K562 (cell line): ENCODE results near the gene HPSE2. TPM values are rescaled to one million over a fixed set of nuclear protein-coding genes. Genes with fewer than 3 reads are reported as not detected.

Experiments used
- ATAC-seq: fragments of 200-7000 bp; cut with Tn5 transposase; 3 replicates; pipeline ENCODE4 v1.9.1; 2020; ENCODE audit warnings: moderate library complexity
- BruUV-seq: library from RNA; stranded (reverse); fragments of 400-500 nt; replicated peaks from 2 replicates; lab custom pipeline; 2021; lab: Mats Ljungman, UMichigan
- CTCF ChIA-PET: fragments of 300-600 bp; formaldehyde crosslinking; extraction: SDS; loops from one replicate; lab custom pipeline; 2021; ENCODE audit warnings: low intra/inter-chr PET ratio; lab: Yijun Ruan, JAX
- POLR2A ChIA-PET: fragments of 300-600, 350-650 bp; sonication (Branson Sonifier 250); formaldehyde crosslinking; extraction: SDS; loops from one replicate; lab custom pipeline; 2021; ENCODE audit warnings: antibody characterized with exemption, inconsistent platforms; lab: Yijun Ruan, JAX
- DNase-seq, 4 experiments: peaks; one replicate each; pipeline versions ENCODE4 v3.0.0 to v3.0.0-alpha.2; 2011 to 2018; ENCODE audit warnings: low spot score in 3 of 4, mixed read lengths in 3 of 4; ENCODE audit errors: extremely low read depth in 1 of 4
- FAIRE-seq: peaks from 2 replicates; lab custom pipeline; 2011; peaks lifted over from hg19 to GRCh38; lab: Jason Lieb, UNC
- H2AFZ ChIP-seq: 2 replicates; pipeline ENCODE4 v1.6.0; 2011; ENCODE audit warnings: low read depth, low read length, control low read depth, inconsistent platforms
- H3K27ac ChIP-seq: fragments of 200-600 bp; 3 replicates; pipeline ENCODE4 v1.8.0; 2011; ENCODE audit warnings: low read depth, mild to moderate bottlenecking, control low read depth, inconsistent platforms, low read length, moderate library complexity, mixed read lengths; ENCODE audit errors: extremely low read depth
- H3K27me3 ChIP-seq, 2 experiments: fragments of 300-600 bp in 1 of 2; 2 replicates in 1 of 2; 3 replicates in 1 of 2; pipeline versions ENCODE4 v1.6.0 to v1.8.0; 2011; ENCODE audit warnings: inconsistent platforms in 2 of 2, low read length in 2 of 2, mild to moderate bottlenecking in 1 of 2, mixed read lengths in 1 of 2, moderate library complexity in 1 of 2; ENCODE audit not compliant: control insufficient read depth in 2 of 2, insufficient read depth in 2 of 2
- H3K36me3 ChIP-seq: fragments of 300-600 bp; 3 replicates; pipeline ENCODE4 v1.8.0; 2011; ENCODE audit warnings: mild to moderate bottlenecking, low read length, inconsistent platforms; ENCODE audit not compliant: control insufficient read depth, insufficient read depth
- H3K4me1 ChIP-seq, 2 experiments: fragments of 200-600 bp in 1 of 2; replicated peaks in 1 of 2; 2 replicates in 1 of 2; 3 replicates in 1 of 2; pipeline versions ENCODE4 v1.5.1 to v1.8.0; 2011; ENCODE audit warnings: inconsistent platforms in 2 of 2, low read length in 2 of 2, mild to moderate bottlenecking in 1 of 2, mixed read lengths in 1 of 2, moderate library complexity in 1 of 2; ENCODE audit not compliant: control insufficient read depth in 2 of 2, insufficient read depth in 2 of 2
- H3K4me2 ChIP-seq: 2 replicates; pipeline ENCODE4 v1.6.1; 2011; ENCODE audit warnings: low read length, control low read depth, inconsistent platforms, mixed read lengths; ENCODE audit not compliant: insufficient read depth
- H3K4me3 ChIP-seq: fragments of 200-600 bp; sonication (generic), shearing (Covaris generic); 2 replicates; pipeline ENCODE4 v1.5.1; 2016; ENCODE audit warnings: control low read depth, inconsistent platforms
- H3K79me2 ChIP-seq: fragments of 200-600 bp; 3 replicates; pipeline ENCODE4 v1.8.0; 2011; ENCODE audit warnings: low read length, inconsistent platforms; ENCODE audit not compliant: control insufficient read depth, insufficient read depth
- H3K9ac ChIP-seq, 2 experiments: 2 replicates each; pipeline versions ENCODE4 v1.6.0 to v1.6.1; 2011; ENCODE audit warnings: low read depth in 2 of 2, low read length in 2 of 2, control low read depth in 1 of 2, inconsistent platforms in 1 of 2, mild to moderate bottlenecking in 1 of 2, mixed read lengths in 1 of 2; ENCODE audit not compliant: insufficient read depth in 1 of 2
- H3K9me1 ChIP-seq: one replicate; pipeline ENCODE4 v1.6.0; 2011; ENCODE audit warnings: inconsistent platforms, mild to moderate bottlenecking, low read length, moderate library complexity; ENCODE audit not compliant: control insufficient read depth, insufficient read depth
- H3K9me3 ChIP-seq: replicated peaks from 2 replicates; pipeline ENCODE4 v1.5.1; 2011; ENCODE audit warnings: low read depth, low read length, inconsistent platforms; ENCODE audit not compliant: control insufficient read depth, insufficient read depth
- H4K20me1 ChIP-seq: replicated peaks from 2 replicates; pipeline ENCODE4 v1.6.1; 2011; ENCODE audit warnings: low read length, inconsistent platforms, mixed read lengths; ENCODE audit not compliant: control insufficient read depth, insufficient read depth
- BCL6 ChIP-seq: fragments of 250-450 bp; sonication (Bioruptor Pico); IDR thresholded peaks from 2 replicates; pipeline ENCODE4 v1.4.0; 2020
- CBFA2T3 ChIP-seq: fragments of 450-650 bp; IDR thresholded peaks from 2 replicates; pipeline ENCODE4 v1.6.1; 2017
- CREM ChIP-seq: IDR thresholded peaks from 2 replicates; pipeline ENCODE4 v1.6.1; 2014; ENCODE audit warnings: antibody characterized with exemption, low read depth
- E2F6 ChIP-seq, 2 experiments: IDR thresholded peaks; 2 replicates each; pipeline ENCODE4 v1.6.1; 2011; ENCODE audit warnings: borderline replicate concordance in 1 of 2, control low read depth in 1 of 2, low read depth in 1 of 2, low read length in 1 of 2, mild to moderate bottlenecking in 1 of 2, mixed read lengths in 1 of 2, moderate library complexity in 1 of 2; ENCODE audit not compliant: insufficient read depth in 1 of 2, insufficient read length in 1 of 2, poor library complexity in 1 of 2, severe bottlenecking in 1 of 2; ENCODE audit errors: extremely low read depth in 1 of 2
- FOXA1 ChIP-seq: fragments of 450-650 bp; IDR thresholded peaks from 2 replicates; pipeline ENCODE4 v1.6.1; 2016; ENCODE audit warnings: mild to moderate bottlenecking, borderline replicate concordance
- NR2C1 ChIP-seq, 2 experiments: fragments of 450-650 bp; IDR thresholded peaks; 2 replicates each; pipeline ENCODE4 v1.6.1; 2017; ENCODE audit warnings: mild to moderate bottlenecking in 2 of 2, antibody characterized with exemption in 1 of 2, inconsistent platforms in 1 of 2, missing compliant biosample characterization in 1 of 2, missing genetic modification characterization in 1 of 2
- TRIM28 ChIP-seq: fragments of 450-650 bp; IDR thresholded peaks from 2 replicates; pipeline ENCODE4 v1.6.1; 2017
- ZNF277 ChIP-seq: fragments of 250-450 bp; sonication (Bioruptor Pico); IDR thresholded peaks from 2 replicates; pipeline ENCODE4 v1.8.0; 2022; ENCODE audit warnings: inconsistent platforms, mild to moderate bottlenecking, moderate library complexity, borderline replicate concordance
- ZNF764 ChIP-seq: fragments of 250-450 bp; sonication (Bioruptor Pico); IDR thresholded peaks from 2 replicates; pipeline ENCODE4 v1.4.0; 2020; ENCODE audit warnings: low read depth, mild to moderate bottlenecking, moderate library complexity
- WGBS: fragments of 100-300 bp; shearing (Covaris generic); methylation state at CpG from one replicate; pipeline ENCODE4 v1.1.6; 2016; ENCODE audit warnings: low coverage, mixed read lengths; ENCODE audit not compliant: insufficient coverage; ENCODE audit errors: missing lambda C conversion rate; 5-methylcytosine and 5-hydroxymethylcytosine counted together
- in situ Hi-C: fragments of 300-500 bp; cut with MboI; formaldehyde crosslinking; loops from 4 replicates; pipeline ENCODE4 v1.15.0; 2018; ENCODE audit warnings: inconsistent platforms, mixed read lengths
- intact Hi-C: fragments of 100-400 bp; cut with micrococcal nuclease; formaldehyde crosslinking; loops from 2 replicates; pipeline ENCODE4 v1.14.2; 2022
- polyA plus RNA-seq, 8 experiments: library from polyadenylated mRNA; depleted of rRNA in 4 of 8; stranded (reverse) in 5 of 8; unstranded in 3 of 8; fragments of >200 nt; fragmentation: Nextera tagmentation in 2 of 8; fragmentation: Illumina TruSeq in 1 of 8; extraction: Ambion mirVana in 2 of 8; extraction: Trizol in 1 of 8; gene quantifications; 2 replicates each; pipeline versions ENCODE4 v1.2.1 to v1.2.3, GENCODE V29; 2011 to 2014; ENCODE audit warnings: inconsistent platforms in 1 of 8, missing spikeins in 1 of 8
- total RNA-seq, 7 experiments: library from RNA; depleted of rRNA in 6 of 7; stranded (reverse); fragments of >200 nt in 6 of 7; fragmentation: Illumina TruSeq in 2 of 7; extraction: Trizol in 2 of 7; gene quantifications; 2 replicates each; pipeline versions ENCODE4 v1.2.1 to v1.2.3, GENCODE V29; 2011 to 2021; ENCODE audit warnings: low replicate concordance in 1 of 7

Gene HPSE2
- total and polyA plus RNA-seq, 9 of the 15 experiments (the other 6 are each of a cell fraction or from before 2014, with no cell fraction given) = 0.03 to 0.10 (median 0.04) TPM; not detected in 2

DNA sequence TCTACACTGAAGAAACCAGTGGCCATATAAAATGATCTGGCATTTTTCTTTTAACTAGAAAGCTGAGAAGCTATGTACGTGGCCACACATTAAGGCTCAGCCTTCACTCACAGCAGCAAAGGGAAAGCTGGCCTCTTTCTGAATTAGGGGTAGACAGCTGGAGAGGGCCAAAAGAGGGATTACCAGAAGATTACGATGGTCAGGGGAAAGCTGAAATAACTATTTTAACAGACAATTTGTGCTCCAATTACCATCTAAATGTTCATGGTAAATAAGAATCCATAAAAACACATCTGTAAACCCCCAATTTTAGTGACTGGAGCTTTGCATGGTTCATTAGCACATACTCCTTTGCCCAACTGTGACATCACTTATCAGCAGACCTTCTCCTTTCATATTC lies 314.3 kb downstream of the HPSE2 start:
- H3K9ac ChIP-seq = peak overlapping the region in 1 of 2 experiments; percentile 3; a peak in 1 of 4 replicates
- in situ Hi-C loops = no loop called here
- H2AFZ ChIP-seq = peak overlapping the region; percentile 90
- CTCF ChIA-PET = no interaction called here
- no peaks in the 10 kb centered on the region for H3K9me1 ChIP-seq
- TF ChIP-seq CBFA2T3 = 0 out of 2 replicates have a peak, but pooled peaks have one; percentile 3
- no peak for TF ChIP-seq ZNF277
- H4K20me1 ChIP-seq = no peaks in the 10 kb centered on the region
- no peak overlapping the region for H3K4me3 ChIP-seq
- DNase-seq (no peak), FAIRE-seq (no peak), ATAC-seq (no peak; the same call in 1 of the 3 replicates)
- H3K27ac ChIP-seq = peak overlapping the region; percentile 51; the same call in 1 of the 3 replicates
- 31% methylated on average over 2 of the region's 2 CpGs for WGBS
- POLR2A ChIA-PET = interaction anchor here (0.7 to 1.9 kb wide), 2 partner anchors 11 to 22 kb away, joined by 3 to 5 read pairs; no protein-coding TSS in a partner anchor
- H3K27me3 ChIP-seq = no peaks in the 10 kb centered on the region
- H3K79me2 ChIP-seq = no peaks in the 10 kb centered on the region
- no peak overlapping the region for H3K4me2 ChIP-seq
- peaks cover 3 to 33% of the 10 kb centered on the region in 2 experiments; a peak in 3 of 5 replicates for H3K4me1 ChIP-seq
- no peaks in the 10 kb centered on the region for H3K36me3 ChIP-seq
- no peaks in the 10 kb centered on the region for H3K9me3 ChIP-seq
- intact Hi-C loops = no loop called here
- BruUV-seq = no TSS peak

DNA sequence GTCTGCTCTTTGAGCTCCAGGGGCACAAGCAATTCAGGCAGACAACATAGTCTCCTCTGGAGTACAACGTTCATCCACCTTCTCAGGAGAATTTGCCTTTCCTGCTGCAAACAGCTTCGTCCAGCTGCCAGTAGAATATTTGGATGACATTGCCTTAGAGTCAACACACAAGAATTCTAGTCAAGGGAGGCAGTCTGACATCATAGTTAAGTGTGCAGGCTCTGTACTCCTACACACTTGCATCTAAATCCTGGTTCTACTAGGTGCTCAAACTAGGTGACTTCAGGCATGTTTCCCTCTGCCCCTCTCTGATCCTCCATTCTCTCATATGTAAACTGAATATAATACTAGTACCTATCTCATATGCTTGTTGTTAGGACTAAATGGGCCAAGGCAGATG lies 314.8 kb downstream of the HPSE2 start:
- no peaks in the 10 kb centered on the region for H3K36me3 ChIP-seq
- ChIA-PET CTCF (no interaction called here), POLR2A (interaction anchor here (0.5 to 1.9 kb wide), 4 partner anchors 11 to 297 kb away, joined by 3 to 5 read pairs (median 3); no protein-coding TSS in a partner anchor)
- peak overlapping the region in 1 of 2 experiments; percentile 3; a peak in 1 of 4 replicates for H3K9ac ChIP-seq
- peak overlapping the region; percentile 51; the same call in 2 of the 3 replicates for H3K27ac ChIP-seq
- TF ChIP-seq BCL6 (no peak), FOXA1 (no peak), TRIM28 (no peak), CREM (peak; percentile 24; the same call in 1 of the 2 replicates), NR2C1 (IDR thresholded peaks at IDR 0.05) (no peak), NR2C1 (tag; IDR thresholded peaks at IDR 0.05) (no peak), ZNF764 (CRISPR knock-in tag) (no peak), E2F6 (IDR thresholded peaks at IDR 0.05; ENCODE audit: borderline replicate concordance in 1 of 2, extremely low read depth in 1 of 2, insufficient read depth in 1 of 2, insufficient read length in 1 of 2, low read depth in 1 of 2, low read length in 1 of 2, poor library complexity in 1 of 2, severe bottlenecking in 1 of 2) (no peak)
- no peaks in the 10 kb centered on the region for H3K9me1 ChIP-seq
- intact Hi-C loops (no loop called here), in situ Hi-C loops (no loop called here)
- DNase-seq = peak in 2 of 4 experiments; percentile 11 to 28
- no peak overlapping the region for H3K4me2 ChIP-seq
- no peaks in the 10 kb centered on the region for H4K20me1 ChIP-seq
- 36% methylated on average over 2 of the region's 2 CpGs for WGBS
- no peaks in the 10 kb centered on the region for H3K79me2 ChIP-seq
- H2AFZ ChIP-seq = peak overlapping the region; percentile 90
- H3K4me1 ChIP-seq = peaks cover 3 to 37% of the 10 kb centered on the region in 2 experiments; a peak in 3 of 5 replicates
- no peak for FAIRE-seq
- no peaks in the 10 kb centered on the region for H3K27me3 ChIP-seq
- no peak overlapping the region for H3K4me3 ChIP-seq
- ATAC-seq = peak; percentile 42
- H3K9me3 ChIP-seq = no peaks in the 10 kb centered on the region
- no TSS peak for BruUV-seq
